HG02759 (cell line): ENCODE results near the gene PTCH2.

Experiments used
- ATAC-seq: cut with Tn5 transposase; IDR thresholded peaks from one replicate; pipeline ENCODE4 v1.9.1; 2021; ENCODE audit warnings: mild to moderate bottlenecking, moderate library complexity; ENCODE audit not compliant: unreplicated experiment

The PTCH2 gene

DNA sequence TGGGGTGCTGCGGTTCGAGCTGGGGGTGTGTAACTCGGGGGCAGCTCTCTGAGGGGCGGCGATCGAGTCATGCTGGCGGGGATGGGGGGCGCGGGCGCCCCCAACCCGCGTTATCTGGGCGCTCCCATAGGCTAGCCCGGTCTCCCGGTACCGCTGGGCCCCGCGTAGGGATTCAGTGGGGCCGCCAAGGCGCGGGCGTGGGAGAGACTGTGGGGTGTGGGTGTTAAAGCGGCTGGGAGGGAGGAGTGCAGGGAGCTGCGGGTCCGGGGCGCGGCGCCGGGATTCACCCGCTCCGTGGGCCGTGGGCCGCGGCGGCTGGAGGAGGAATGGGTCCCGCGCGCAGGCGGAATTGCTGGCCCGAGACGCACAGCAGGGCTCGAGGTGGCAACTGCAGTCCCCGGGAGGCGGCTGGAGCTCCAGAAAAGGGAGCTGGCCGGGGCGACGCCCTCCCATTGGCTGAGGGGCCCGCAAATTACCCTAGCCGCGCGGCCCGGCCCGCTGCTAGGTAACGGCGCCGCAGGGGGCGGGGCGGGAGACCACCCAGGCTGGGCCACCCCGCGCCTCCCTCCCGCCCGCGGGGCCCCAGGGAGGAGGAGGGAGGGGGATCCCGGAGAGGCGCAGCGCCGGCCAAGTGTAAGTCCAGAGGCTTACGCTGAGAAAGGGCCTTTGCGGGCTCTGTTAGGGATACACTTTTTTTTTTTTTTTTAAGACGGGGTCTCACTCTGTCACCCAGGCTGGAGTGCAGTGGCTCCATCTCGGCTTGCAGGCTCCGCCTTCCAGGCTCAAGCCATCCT is at the start of gene PTCH2:
Gene PTCH2, minus strand, starts transcription at position 392 of the 794 bp plus-strand sequence. Its CDS starts 321 bp downstream, at position 71.
- no peak for ATAC-seq

GRCh38 chr1:44890007-44890406 is 47.0 kb upstream of the PTCH2 start:
- no peak for ATAC-seq

GRCh38 chr1:44885406-44885805 is 42.4 kb upstream of the PTCH2 start:
- no peak for ATAC-seq

- no peak for ATAC-seq
Measured at GRCh38 chr1:44884746-44885145, 41.7 kb upstream of the PTCH2 start.

- ATAC-seq: no peak
Measured at GRCh38 chr1:44881011-44881632, 38.1 kb upstream of the PTCH2 start.

- no peak for ATAC-seq
Measured at GRCh38 chr1:44874155-44874554, 31.1 kb upstream of the PTCH2 start.

GRCh38 chr1:44870096-44870495 is 27.0 kb upstream of the PTCH2 start:
- ATAC-seq: no peak

- ATAC-seq: no peak
Measured at GRCh38 chr1:44867801-44868200, 24.7 kb upstream of the PTCH2 start.

DNA sequence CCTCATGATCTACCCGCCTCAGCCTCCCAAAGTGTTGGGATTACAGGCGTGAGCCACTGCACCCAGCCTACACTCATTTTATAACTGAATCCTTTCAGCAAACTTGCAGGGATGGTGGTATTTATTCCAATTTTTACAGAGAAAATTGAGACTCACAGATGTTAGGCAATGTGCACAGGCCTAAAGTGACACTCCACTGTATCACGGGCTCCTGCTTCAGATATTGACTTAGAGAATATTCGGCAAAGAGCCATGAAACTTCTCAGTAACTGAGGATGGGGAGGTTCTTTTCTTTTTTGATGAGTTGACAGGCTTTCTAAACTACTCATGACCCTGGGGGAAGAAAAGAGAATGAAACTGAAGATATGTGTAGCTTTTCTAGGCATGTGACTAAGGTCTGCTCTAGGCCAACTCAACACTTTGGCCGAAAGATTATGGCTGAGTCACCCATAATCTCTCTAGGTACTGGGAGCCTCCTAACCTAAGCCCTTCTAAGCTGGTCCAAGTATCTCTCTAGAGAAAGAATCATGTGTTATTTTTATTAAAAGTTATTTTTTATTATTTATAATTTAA is 19.9 kb upstream of the PTCH2 start:
- ATAC-seq: no peak

DNA sequence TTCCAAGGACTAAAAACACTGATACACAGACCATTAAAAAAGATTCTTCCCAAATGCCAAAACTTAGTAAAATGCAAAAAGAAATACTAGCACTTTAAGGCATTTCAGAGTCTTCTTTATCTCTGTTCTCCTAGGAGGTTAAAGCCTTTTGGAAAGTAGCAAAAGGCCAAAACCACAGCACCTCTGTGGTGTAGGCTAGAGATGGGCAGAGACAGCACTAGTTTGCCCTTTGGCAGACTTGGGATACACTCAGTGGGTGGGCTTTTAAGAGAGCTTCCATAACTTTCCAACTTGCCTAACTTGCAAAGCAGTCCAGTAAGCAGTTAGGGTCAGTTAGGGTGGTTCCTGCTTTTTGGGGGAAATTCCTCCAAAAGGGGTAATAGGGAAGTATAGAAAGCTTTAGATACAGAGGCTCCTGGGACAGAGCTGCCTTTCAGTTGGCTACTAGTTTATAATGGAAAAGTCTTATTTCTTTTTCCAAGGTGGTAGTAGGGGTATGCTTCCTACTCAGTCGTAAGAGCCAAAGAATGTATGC is 17.9 kb upstream of the PTCH2 start:
- no peak for ATAC-seq

DNA sequence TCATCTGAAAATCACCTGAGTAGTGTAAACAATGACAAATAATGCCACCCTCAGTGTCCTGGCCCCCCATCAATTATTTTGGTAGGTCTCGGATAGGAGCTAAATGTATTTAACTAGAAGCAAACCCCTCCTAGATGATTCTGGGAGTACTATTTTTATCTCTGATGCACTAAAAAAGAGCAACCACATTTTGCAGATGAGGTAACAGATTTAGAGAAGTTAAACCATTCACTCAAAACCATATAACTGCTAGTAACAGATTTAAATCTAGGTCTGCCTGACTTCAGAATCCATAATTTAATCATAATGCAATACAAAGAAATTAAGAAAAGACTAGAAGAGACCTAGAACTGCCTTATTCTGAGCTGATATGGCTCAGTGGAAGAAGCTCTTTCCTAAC is 17.3 kb upstream of the PTCH2 start:
- ATAC-seq: no peak

DNA sequence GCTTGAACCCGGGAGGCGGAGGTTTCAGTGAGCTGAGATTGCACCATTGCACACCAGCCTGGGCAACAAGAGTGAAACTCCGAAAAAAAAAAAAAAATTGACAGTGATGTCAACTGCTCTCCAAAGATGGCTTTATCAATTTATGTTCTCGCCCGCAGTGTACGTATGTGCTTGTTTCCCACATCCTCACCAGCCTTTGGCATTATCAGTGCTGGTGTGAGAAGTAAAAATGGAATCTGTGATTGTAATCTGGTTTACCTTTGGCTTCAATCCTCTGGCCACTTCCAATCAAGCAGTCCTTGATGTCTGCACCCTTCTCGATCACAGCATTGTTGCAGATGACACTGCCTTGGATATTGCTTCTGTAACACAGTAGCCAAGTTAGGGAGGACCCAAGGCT is 14.4 kb upstream of the PTCH2 start:
- ATAC-seq: no peak

- no peak for ATAC-seq
Measured at GRCh38 chr1:44855742-44856141, 12.7 kb upstream of the PTCH2 start.

DNA sequence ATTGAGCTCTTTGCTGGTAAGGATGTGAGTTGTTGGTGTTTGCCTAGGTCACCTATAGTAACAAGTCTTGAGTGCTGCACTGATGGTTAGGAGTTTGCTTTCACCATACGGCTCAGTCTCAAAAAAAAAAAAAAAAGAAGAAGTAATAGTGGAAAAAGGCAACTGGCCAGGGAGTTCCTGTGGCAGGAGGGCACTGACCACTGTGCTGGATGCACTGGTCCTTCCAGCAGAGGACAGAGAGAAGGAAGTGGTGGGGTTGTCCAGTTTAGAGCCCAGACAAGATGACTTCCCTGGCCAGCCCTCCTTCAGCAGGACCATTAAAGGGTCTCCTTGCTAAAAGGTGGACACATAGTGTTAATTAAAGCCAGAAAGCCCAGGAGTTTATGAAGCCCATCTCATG is 11.9 kb upstream of the PTCH2 start:
- no peak for ATAC-seq

DNA sequence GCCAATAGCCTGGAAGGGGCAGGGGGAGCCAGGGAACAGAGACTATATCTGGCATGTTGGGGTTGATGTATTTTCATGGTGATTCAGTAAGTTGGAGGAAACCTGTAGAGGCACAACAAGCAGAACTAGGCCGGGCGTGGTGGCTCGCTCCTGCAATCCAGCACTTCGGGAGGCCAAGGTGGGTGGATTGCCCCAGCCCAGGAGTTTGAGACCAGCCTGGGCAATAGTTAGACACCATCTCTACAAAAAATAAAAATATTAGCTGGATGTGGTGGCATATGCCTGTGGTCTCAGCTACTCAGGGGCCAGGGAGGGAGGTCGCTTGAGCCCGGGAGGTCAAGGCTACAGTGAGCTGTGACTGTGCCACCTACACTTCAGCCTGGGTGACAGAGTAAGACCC is 10.1 kb upstream of the PTCH2 start:
- ATAC-seq: no peak

DNA sequence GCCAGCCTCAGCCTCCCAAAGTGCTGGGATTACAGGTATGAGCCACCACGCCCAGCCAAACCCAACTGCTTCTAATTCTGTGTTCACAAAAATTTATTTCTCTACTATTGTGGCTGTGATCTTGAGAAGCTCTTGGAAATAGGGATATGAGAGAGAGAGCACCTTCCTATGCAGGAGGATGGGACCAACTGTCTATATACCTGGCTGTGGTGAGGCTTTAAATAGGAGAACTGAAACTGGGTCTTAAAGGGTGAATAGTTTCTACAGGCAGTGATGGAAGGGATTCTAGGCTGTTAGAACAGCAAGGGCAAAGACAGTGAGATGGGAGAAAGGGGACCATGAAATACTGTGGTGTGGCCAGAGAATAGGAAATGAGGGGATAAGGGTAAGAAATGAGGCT is 8.3 kb upstream of the PTCH2 start:
- no peak for ATAC-seq

GRCh38 chr1:44849575-44850132 is 6.6 kb upstream of the PTCH2 start:
- no peak for ATAC-seq

GRCh38 chr1:44848456-44849181 is 5.6 kb upstream of the PTCH2 start:
- ATAC-seq: no peak

DNA sequence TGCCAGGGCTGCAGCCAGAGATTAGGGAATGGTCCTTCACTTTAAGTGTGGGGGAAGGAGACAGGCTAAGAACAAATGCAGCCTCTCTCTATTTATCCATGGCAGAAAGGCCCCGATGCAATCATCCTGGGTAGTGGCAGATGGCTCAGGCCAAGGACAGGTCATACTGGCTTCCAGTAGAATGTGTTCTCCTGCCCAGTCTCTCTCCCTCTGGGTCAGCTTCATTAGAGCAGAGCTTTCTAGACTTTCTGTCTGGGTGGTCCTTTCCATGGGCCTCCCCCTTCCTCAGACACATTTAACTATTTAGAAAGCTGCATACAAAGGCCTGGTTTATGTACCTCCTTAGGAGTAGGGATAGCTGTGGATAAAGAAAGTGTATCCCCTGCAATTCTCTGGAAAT is 4.8 kb upstream of the PTCH2 start:
- ATAC-seq: no peak

DNA sequence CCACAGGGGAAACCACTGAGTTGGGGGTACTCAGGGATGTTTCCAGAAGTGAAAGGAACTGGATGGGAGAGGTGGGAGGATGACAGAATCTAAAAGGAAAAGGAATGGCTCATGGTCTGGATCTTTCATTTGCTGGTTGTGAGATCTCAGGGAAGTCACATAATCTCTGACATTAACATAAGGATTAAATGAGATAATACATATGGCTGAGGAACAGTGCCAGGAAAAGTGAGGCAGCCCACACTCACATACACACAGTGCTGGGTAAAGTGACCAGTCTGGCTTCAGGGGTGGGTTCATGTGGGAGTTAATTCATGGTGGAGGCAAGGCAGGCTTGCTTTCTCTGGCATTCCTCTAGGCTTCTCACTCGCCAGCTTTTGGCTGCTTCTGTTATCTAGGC is 3.9 kb upstream of the PTCH2 start:
- no peak for ATAC-seq

- ATAC-seq: no peak
Measured at GRCh38 chr1:44842486-44842861, 579 bp downstream of the PTCH2 start.
